Effector CD4-positive, alpha-beta T cell (primary cell): ENCODE measurements around the gene CSPG5.

Experiments
- DNase-seq: peaks from one replicate; pipeline ENCODE4 v3.0.0-alpha.2; 2020

CSPG5 gene

GRCh38 chr3:47583320-47584075 is 4.8 kb upstream of the CSPG5 start:
- no peak for DNase-seq

GRCh38 chr3:47581835-47582234 is 3.2 kb upstream of the CSPG5 start:
- no peak for DNase-seq

GRCh38 chr3:47581422-47581821 is 2.8 kb upstream of the CSPG5 start:
- DNase-seq: no peak

- DNase-seq: no peak
These were observed 1.8 kb upstream of the CSPG5 start for GRCh38 chr3:47580481-47580880.

GRCh38 chr3:47579875-47580274 is 1.2 kb upstream of the CSPG5 start:
- DNase-seq: no peak

- peak; percentile 28 for DNase-seq
These were observed 489 bp downstream of the CSPG5 start for GRCh38 chr3:47578119-47578632.

GRCh38 chr3:47577583-47578118 is 1.0 kb downstream of the CSPG5 start:
- no peak for DNase-seq

- no peak for DNase-seq
These were observed 5.2 kb downstream of the CSPG5 start for GRCh38 chr3:47573190-47574172.

GRCh38 chr3:47571391-47572175 is 7.1 kb downstream of the CSPG5 start:
- DNase-seq: no peak

GRCh38 chr3:47568901-47569300 is 9.8 kb downstream of the CSPG5 start:
- DNase-seq: no peak

GRCh38 chr3:47567149-47567548 is 11.5 kb downstream of the CSPG5 start:
- no peak for DNase-seq

GRCh38 chr3:47566667-47567066 is 12.0 kb downstream of the CSPG5 start:
- no peak for DNase-seq

GRCh38 chr3:47565734-47566550 is 12.7 kb downstream of the CSPG5 start:
- no peak for DNase-seq

- DNase-seq: no peak
These were observed 22.3 kb downstream of the CSPG5 start for GRCh38 chr3:47556351-47556750.

- DNase-seq: no peak
These were observed 24.3 kb downstream of the CSPG5 start for GRCh38 chr3:47554335-47554734.

GRCh38 chr3:47553407-47553806 is 25.3 kb downstream of the CSPG5 start:
- DNase-seq: no peak

GRCh38 chr3:47542471-47543173 is 36.0 kb downstream of the CSPG5 start:
- no peak for DNase-seq

GRCh38 chr3:47541583-47542108 is 37.0 kb downstream of the CSPG5 start:
- no peak for DNase-seq

- DNase-seq: no peak
These were observed 38.4 kb downstream of the CSPG5 start for GRCh38 chr3:47540281-47540680.

- no peak for DNase-seq
These were observed 41.7 kb downstream of the CSPG5 start for GRCh38 chr3:47536967-47537366.
